Stimulated activated CD4-positive, alpha-beta T cell treated with anti-CD3 and anti-CD28 coated beads, TNF-alpha, amount 100 ng/mL, for 24 hours (primary cell): Measurements from ENCODE around the gene YKT6.
"Not testable (repeated sequence)": the region's sequence is repeated elsewhere in the genome, so short reads cannot be mapped to it uniquely, and the experiment has no call there.

Experiments used
- DNase-seq, 3 experiments: peaks; one replicate each; pipeline ENCODE4 v3.0.0-alpha.2; 2020; ENCODE audit warnings: low read depth in 3 of 3

YKT6 gene

DNA sequence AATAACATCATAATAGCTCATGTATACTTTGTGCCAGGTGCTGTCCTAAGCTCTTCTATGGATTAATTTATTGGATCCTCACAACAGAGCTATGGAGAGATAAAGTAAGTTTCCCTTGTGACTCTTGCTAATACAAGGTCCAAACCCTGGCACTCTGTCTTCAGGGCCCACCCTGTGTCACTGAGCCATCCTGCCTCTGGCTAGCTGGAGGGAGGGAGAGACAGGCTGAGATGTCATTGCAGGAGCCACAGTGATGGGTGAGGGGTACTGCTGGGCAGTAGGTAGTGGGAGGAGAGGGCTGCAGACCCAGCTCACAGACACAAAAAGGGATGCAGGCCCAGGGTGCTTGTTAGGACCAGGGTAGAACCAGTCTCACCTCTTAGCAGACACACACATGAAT is 28.4 kb upstream of the YKT6 start:
- no peak for DNase-seq

DNA sequence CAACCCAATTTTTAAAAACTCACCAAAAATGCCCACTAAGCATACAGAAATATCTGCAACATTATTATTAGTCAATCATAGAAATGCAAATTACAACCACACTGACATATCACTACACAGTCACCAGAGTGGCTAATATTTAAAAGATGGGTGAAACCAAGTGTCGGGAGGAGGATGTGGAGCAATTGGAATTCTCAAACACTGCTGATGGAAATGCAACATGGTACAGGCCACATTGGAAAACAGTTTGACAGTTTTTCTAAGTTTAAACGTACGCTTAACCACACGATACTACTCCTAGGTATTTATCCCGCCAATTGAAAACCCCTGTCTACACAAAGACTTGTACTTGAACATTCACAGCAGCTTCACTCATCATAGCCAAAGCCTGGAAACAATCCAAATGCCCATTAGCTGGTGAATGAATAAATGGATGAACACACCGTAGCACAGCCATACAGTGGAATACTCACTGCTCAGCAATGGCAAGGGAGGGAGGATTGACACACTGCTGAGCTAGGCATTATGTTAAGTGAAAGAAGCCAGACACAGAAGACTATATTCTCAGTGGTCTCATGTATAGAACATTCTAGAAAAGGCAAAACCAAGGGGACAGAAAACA is 27.9 kb upstream of the YKT6 start:
- DNase-seq, result no peak

GRCh38 chr7:44173911-44174693 is 26.7 kb upstream of the YKT6 start:
- no peak for DNase-seq

- not testable (repeated sequence) for DNase-seq
These were observed 26.2 kb upstream of the YKT6 start for GRCh38 chr7:44174694-44174948.

DNA sequence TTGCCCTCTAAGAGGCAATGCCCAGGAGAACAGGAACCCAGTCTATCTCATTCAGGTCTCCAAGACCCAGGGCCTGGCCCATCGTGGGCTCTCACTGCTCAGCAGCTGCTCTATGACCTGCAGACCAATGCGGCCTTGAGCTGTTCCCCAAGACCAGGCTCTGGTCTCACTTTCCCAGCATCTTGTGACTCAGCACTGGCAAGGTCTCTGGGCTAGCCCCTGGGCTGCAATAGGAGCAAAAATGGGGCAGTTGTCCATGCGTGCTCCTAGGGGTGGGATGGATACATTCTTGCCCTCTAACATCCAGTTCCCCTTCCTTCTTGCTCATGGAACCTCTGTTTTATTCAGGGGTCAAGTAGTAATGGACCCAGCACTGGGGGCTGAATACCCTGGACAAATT is 25.0 kb upstream of the YKT6 start:
- DNase-seq, result no peak

DNA sequence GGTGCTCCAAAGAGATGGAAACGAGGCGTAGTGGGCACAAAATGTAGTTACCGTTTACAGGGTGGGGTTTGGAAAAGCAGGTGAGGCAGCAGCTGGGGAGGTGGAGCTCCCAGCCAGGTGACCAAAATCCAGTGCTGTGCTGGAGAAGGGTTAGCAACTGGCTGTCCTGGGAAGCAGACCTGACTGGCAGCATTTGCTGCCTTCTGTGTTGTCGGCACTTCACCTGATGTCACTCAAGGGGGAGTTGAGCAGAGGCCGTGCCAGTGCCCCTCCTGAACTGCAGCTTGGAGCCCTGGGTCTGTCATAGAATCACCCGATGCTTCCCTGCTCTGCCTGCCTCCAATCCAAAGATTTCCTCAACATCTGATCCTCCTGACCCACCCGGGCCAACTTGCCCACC is 24.3 kb upstream of the YKT6 start:
- no peak for DNase-seq

- no peak for DNase-seq
These were observed 23.1 kb upstream of the YKT6 start for GRCh38 chr7:44177570-44178131.

GRCh38 chr7:44180631-44181030 is 20.1 kb upstream of the YKT6 start:
- no peak for DNase-seq

GRCh38 chr7:44182827-44183226 is 18.0 kb upstream of the YKT6 start:
- no peak for DNase-seq

GRCh38 chr7:44183386-44183785 is 17.4 kb upstream of the YKT6 start:
- DNase-seq, result no peak

DNA sequence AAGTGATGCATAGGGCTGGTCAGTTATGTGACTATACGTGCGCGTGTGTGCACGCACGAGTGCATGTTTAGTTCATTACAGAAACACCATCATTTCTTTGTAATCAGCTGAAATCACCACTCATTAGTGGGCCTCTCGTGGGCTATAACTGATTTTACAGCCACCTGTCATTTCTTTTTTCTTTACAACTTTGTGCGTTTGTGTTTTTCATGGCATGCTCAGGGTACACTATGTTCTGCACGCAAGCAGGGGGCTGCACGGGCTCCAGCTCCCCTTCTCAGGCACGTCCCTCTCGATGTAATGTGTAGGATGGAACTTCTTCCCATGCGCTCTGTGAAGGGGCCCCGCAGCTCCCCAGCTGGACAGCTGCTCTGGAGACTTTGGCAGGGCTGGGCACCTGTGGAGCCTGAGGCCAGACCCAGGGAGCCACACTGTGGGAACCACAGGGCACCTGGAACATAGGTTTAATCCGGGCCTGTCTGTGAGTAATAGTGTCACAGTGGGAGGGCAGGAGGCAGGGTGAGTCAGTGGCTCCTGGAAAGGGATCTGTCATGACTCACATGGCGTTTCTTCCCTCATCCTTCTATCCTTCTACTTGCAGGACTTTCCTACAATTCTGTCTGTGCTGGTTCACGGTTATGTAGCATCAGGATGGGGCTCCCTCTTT is 16.4 kb upstream of the YKT6 start:
- no peak for DNase-seq

- DNase-seq, result no peak
These were observed 15.8 kb upstream of the YKT6 start for GRCh38 chr7:44184873-44185446.

DNA sequence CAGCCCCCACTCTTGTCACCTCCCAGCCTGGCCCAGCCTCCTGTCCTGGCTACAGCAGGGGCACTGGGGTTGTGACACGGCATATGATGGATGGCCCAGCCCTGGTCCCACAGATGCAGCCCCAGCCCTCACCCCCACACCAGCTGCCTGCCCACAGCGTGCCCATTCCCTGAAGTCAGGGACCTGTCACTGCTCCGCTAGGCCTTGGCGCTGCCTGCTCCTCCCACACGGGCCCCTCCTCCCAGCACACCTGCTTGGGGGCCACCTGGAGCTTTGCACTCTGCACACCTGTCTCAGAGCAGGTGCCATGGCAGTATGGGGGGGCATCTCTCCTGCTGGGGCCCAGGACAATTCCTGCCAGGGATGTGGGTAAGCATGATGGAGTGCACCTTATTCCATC is 15.0 kb upstream of the YKT6 start:
- no peak for DNase-seq

DNA sequence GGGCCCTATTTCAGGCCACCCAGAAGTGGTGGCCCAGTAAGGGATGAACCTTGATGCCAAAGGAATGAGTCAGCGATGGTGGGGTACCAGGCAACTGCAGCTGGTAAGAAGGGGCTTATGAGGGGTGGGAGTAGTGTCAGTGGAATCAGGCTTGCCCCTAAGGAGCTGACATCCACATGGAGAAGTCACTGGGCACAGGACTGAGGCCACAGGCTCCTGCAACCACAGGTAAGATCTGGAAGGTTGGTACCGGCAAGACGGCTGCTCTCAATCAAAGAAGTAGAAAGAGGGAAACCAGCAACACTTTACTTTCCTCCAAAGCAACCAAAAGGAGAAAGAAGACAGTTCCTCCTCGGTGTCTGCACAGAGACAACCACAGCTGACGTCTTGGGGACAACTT is 14.0 kb upstream of the YKT6 start:
- DNase-seq, result no peak

- DNase-seq, result no peak
These were observed 13.0 kb upstream of the YKT6 start for GRCh38 chr7:44187636-44188416.

DNA sequence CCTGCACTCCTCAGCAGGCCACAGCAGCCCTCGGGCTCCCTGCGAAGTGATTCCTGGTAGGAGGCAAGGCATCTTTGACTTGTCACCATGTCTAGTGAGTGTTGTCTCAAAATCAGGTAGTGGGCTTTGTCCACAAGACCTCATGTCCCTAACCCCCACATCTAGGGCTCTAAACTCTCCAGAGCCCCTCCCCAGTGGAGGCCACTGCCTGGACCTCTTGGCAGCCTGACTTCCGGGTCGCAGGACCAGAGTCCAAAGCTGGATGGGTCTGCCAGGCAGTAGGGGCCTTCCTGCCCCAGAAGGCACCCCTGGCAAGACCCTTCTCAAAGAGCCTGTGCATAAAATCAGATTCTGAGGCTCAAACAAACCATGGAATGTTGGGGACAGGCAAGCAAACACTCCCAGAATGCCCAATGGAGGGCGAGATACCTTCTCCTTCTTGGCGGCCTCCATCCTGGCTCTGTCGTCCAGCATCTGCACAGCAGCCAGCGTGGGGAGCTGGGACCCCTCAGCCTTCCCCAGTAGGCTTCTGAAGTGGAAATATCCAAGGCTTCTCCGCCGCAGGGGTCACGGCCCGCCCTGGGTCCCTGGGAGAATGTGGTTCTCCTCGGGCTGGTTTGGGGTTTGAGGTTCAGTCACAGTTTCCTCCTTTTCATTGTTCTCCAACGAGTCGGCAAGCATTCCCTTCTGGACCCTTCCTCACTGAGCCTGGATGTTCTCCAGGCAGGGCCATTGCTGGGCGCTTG is 12.1 kb upstream of the YKT6 start:
- DNase-seq, result no peak

DNA sequence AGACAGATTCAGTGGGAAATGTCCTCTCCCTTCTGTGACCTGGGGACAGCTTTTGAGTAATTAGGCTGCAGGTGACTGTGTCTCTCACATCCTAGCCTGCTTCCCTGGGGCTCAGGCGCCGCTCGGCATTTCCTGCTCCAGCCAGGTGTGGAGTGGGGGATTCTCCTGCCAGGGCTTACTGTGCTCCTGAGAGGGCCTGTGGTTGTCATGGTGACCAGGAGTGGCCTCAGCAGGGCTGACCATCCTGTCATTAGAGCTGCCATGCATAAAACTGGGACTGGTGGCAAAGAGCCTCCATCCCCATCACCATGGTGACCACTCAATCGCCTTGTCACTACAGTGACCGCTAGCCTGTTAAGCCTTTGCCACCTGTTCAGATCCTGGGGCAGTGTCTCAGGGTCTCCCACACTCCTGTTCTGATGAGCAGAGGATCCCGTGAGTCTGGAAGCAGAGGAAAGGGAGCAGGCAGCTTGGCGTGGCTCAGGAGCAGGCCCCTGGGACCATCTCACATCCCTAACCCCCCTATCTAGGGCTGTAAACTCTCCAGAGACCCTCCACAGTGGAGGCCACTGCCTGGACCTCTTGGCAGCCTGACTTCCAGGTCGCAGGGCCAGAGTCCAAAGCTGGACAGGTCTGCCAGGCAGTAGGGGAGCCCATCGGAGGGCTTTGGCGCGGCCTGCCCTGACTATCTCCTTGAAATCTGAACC is 11.3 kb upstream of the YKT6 start, which contains the start of gene GCK:
GCK (minus strand) TSS at position 154 of the 707 bp plus-strand sequence. CDS start 486 bp downstream, outside the sequence.
- no peak for DNase-seq

DNA sequence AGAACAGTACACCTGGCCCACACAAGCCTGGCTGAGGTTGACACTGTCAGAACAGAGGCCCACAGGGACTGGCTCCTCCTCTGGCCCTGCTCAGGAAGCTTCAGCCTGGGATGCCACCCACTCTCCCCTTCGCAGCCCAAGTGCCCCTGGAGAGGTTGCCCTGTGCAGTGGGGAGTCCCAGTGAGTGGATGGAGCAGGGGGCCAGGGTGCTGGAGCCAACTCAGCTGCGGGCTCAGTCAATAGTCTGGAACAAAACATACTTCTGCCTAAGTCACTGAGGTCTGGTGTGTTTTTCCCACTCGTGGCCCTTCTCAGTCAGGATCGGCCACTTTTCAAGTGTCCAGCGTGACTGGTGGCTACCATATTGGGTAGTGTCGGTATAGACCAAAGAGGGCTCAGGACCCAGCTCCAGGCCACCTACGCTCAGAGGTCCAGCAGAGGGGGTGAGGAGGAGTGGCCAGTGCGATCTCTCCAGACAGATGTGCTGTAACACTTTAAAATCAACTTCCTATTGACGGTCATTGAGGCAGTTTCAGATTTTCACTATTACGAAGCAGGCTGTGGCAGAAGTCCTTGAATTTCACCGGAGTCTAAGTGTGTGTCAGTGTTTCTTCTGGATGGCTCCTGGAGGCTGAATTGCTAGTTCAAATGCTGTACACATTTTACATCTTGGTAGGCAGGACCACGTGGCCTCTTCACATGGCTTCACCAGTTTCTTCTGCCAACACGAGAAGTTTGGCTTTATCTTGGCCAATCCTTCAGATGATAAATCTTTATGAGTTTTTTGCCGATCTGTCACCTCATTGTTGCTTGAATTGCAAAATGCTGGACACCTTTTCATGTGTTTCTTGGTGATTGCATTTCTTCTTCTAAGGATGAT is 10.5 kb upstream of the YKT6 start:
- DNase-seq, result no peak

- no peak for DNase-seq
These were observed 9.6 kb upstream of the YKT6 start for GRCh38 chr7:44191171-44191570.
